ENCODE measurements around the gene STARD13.

The STARD13 gene

DNA sequence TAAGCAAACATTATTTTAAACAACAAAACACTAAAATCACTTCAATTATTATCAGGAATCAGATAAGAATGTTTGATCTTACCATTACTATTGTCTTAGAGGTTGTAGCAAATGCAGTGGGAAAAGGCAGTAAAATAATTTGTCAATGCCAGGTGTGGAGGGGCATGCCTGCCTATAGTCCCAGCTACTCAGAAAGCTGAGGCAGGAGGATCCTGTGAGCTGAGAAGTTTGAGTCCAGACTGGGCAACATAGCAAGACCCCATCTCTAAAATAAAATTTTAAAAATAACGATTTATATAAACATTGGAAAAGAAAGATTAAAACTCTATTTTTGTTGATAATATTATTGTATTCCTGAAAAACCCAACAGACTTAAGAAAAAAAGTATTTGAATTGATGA lies 202.5 kb downstream of the STARD13 start:
- DNase-seq (ENCODE audit: low read depth in 2 of 2): no peak

DNA sequence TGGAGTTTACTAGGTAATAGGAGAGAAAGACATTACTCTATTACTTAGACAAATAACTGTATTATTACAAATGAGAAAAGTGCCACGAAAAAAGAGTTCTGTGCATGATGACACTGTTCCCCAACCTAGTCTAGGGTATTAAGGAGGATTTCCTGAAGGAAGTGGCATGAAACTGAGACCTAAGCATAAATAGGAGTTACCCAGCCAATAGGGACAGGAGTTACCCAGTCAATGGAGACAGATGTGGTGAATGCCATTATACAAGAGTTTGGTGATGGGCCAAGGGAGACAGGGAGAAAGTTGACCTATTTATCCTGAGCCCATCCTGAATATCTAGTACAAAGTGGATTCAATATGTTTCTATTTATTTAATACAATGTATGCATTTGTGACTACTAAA lies 203.9 kb downstream of the STARD13 start:
- no peak for DNase-seq (ENCODE audit: low read depth in 2 of 2)

DNA sequence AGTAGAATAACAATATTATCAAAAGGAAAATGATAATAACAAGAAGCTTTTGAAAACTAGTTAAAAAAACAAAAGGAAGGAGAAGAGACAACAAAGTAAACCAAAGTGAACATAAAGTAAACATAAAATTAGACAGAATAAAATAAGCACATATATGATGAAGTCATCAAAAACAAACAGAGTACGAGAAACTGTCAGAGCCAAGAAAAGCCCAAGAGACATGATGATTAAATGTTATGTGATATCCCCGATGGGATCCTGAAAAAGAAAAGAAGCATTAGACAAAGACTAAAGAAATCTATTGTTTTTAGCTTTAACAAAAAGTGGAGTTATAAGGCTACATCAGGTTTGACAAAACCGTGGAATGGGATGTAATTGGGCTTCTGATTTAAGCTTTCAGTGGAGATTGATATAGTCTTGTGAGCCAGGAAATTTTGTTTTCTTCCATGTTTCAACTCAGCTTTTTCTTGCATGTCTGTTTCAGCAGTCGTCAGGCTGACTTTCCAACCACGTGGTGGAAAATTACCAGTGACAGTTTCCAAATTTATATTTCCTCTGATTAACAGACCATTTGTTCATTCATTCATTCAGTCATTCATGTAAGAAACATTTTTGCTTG lies 204.5 kb downstream of the STARD13 start:
- no peak for DNase-seq (ENCODE audit: low read depth in 2 of 2)

DNA sequence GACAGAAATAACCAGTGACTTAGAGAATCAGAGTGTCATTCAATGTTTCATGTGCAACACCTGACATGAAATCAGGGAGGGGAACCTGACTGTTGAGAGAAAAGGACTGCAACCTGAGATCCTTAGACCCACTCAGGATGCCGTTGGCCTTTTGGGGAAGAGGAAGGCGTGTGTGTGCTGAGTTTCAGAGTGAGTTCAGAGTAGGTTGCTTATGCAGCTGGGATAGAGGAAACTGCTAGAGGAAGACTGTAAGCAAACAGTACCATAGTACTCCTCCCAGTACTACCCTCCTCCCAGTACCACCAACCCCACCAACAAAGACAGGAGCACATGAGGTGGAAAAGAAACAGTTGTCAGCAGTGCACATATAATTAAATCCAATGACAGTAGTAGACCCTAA lies 205.6 kb downstream of the STARD13 start:
- DNase-seq (ENCODE audit: low read depth in 2 of 2): no peak

DNA sequence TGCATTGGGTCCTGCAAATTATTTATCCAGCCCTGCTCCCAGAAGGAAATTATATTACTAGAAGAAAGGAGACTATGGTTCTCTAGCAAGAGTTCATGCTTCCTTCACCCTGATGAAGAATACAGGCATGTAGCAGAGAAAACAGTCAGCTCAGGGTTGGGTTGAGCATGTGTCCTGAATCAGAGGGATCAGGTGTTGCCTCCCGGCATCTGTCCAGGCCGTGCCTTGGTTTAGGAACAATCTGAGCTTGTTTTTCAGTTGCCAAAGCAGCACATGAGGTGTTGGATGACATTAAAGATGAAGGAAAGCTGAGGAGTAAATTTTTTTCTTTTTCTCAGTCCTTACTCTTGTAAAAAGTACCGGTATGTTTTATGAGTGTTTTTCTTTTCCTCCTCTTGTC lies 207.3 kb downstream of the STARD13 start:
- DNase-seq (ENCODE audit: low read depth in 2 of 2): no peak

DNA sequence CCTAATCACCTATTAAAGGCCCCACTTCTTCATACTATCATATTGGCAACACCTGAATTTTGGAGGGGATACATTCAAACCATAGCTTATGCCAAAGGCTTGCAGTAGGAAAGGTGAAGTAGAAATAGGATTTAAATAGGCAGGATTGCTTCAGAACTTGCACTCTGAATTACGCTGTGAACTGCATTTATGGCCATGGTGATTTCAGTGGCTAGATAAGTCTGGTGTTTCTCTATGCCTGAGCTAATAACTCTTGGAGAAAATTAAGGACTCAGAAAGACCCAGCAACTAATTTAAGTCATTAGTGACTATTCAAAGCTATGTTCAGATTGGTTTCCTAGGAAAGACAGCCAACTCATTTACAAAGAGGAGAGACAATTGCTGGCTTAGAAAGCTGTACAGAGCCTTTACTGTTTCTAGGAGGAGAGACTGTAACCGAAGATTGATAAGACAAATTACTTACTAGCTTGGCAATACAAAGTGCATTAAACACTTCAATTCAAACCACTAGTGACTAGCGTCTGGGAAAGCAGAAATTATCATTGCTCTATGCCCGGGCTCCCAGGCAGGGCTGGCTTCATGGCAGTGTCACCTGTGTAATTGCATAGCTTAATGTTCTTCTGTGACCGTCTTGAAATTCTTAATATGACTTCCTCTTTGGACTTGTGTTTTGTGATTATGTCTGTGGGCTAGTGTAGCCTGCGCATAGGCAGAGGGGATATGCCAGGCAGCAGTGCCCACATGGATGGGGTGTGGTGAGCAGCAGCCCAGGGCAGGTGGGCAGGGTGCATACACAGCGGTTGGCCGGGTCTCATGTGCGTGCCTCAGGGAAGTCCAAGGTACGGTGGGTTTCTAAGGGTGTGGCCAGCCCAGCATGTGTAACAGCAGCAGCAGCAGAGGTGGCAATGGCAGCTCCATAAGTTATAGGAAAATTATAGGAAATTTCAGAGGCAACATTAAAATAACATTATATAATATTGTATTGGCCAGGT lies 209.3 kb downstream of the STARD13 start:
- no peak for DNase-seq (ENCODE audit: low read depth in 2 of 2)

DNA sequence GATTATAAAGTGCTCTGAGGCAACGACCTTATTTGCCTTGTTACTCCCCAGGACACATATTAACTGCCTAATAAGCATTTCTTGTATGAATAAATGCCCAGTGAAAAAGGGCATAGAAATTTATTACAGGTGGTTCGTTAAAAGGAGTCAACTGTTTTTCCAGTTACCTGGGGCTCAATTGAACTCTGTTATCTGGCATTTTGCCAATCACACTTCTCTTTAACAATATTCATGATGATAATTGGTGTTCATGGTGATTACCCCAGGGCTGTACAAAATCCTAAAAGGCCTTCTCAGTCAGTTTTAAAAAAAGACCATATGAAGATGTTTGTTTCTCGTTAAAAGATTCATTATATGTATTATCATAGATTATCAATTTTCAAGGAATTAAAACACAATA lies 212.2 kb downstream of the STARD13 start:
- no peak for DNase-seq (ENCODE audit: low read depth in 2 of 2)

DNA sequence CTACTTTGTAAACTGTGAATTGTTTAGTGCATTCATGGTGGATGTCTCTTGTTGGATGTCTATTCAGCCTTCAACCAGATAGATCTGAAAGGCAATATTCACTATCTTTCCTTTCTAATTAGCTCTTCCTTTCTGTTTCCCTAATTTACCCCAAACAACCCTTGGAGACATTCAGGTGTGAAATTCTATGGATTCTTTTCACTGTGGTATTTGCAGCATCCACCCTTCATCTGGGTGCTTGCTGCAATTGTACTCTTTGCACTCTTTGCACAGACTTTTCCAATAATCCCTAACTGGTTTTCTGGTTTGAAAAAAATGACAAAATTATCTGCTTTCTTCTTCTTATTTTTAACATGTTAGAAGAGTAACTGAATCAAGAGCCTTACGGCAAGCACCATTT lies 212.8 kb downstream of the STARD13 start:
- DNase-seq (ENCODE audit: low read depth in 2 of 2): no peak

DNA sequence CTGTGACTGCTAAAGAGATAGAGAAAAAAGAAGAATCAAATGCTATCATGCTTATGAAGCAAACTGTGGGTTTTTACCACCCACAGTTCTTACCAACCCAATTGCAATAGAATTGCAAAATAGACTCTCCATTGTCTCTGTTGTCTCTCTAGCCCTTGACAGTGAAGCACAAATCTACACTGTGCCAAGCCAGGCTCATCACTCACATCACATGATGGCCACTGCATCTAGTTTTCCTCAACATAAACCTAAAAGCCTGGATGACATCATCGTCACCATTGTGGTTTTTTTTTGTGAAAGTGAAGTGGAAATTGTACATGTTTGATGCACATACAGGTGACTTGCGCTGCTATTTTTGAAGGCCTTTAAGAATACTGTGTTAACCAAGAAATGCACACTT lies 213.3 kb downstream of the STARD13 start:
- no peak for DNase-seq (ENCODE audit: low read depth in 2 of 2)

DNA sequence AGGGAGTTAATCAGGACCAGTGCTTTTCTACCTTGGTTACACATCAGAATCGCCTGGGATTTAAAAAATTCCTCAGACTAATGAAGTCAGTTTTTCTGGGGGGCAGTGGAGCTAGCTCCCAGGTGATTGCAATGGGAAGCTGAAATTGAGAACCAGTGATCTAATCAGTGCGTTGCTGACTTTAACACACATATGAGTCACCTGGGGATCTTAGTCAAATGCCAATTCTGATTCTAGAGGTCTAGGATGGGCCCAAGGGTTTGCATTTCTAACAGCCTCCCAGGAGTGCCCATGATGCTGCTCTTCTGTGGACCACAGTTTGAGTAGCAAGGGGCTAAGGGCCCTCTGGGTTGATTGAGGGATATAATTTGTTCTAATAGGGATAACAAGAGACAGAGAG lies 214.8 kb downstream of the STARD13 start:
- DNase-seq (ENCODE audit: low read depth in 2 of 2): no peak

DNA sequence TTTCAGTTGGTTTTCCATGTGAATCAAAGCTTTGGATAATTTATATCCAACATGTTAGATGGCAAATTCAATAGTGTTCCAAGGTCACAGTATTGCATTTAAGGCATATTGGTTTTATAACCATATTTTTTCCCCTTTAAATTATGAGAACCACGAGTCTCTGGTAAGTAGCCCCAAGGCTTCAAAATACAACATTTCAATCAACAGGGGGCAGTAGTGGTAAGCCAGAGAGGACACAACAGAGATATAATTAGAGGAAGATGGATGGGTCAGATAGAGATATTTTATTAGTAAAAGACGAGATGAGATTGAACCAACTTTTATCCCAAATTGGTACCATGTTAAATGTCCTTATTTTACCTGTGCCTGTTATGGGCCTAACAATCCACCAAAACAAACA lies 216.2 kb downstream of the STARD13 start:
- DNase-seq (ENCODE audit: low read depth in 2 of 2): no peak

DNA sequence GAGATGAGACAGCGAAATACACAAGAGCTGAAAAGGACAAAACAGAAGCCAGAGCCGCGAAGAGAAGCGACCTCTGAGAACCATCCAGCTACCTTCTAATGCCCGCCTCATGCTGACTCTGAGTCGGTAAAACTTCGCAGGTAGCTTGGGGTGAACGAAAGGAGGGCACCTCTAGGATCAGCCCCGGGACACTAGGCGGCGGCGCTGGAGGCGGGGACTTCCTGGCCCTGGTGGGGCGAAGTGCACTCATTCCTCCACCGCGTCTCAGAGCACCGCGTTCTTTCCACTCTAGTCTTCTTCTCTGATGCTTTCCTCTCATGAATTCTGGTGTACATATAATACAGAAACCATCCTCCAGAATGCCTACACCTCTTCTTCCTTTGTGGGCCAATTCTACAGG lies 219.2 kb downstream of the STARD13 start:
- no peak for DNase-seq (ENCODE audit: low read depth in 2 of 2)

DNA sequence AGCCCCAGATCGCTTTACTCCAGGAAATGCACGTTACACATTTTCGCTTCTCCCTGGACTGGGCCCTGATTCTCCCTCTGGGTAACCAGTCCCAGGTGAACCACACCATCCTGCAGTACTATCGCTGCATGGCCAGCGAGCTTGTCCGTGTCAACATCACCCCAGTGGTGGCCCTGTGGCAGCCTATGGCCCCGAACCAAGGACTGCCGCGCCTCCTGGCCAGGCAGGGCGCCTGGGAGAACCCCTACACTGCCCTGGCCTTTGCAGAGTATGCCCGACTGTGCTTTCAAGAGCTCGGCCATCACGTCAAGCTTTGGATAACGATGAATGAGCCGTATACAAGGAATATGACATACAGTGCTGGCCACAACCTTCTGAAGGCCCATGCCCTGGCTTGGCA lies 224.7 kb downstream of the STARD13 start:
- no peak for DNase-seq (ENCODE audit: low read depth in 2 of 2)

DNA sequence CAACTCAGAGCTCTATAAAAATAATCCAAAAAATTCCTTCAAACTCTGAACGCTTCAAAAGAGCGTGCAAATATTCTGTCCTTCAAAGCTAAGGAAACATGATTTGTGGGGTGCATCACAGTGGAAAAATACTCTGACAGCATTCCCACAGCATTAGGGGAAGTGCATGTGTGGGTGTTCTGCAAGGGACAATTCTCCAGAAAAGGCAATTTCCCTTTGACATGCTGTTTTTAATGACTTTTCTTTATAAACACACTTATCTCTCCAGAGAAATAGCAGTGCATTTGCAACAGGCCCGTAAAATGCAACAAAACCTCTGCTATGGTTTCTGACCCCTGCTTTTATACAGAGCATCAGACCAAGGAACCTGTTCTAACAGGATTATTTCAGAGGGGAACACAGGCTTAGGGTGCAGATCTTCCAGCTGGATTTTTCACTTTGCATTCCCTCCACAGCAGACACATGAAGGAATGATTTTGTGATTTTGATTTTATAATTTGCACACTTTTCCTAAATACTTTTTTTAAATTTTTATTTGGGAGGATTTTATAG lies 226.7 kb downstream of the STARD13 start:
- DNase-seq (ENCODE audit: low read depth in 2 of 2): no peak

DNA sequence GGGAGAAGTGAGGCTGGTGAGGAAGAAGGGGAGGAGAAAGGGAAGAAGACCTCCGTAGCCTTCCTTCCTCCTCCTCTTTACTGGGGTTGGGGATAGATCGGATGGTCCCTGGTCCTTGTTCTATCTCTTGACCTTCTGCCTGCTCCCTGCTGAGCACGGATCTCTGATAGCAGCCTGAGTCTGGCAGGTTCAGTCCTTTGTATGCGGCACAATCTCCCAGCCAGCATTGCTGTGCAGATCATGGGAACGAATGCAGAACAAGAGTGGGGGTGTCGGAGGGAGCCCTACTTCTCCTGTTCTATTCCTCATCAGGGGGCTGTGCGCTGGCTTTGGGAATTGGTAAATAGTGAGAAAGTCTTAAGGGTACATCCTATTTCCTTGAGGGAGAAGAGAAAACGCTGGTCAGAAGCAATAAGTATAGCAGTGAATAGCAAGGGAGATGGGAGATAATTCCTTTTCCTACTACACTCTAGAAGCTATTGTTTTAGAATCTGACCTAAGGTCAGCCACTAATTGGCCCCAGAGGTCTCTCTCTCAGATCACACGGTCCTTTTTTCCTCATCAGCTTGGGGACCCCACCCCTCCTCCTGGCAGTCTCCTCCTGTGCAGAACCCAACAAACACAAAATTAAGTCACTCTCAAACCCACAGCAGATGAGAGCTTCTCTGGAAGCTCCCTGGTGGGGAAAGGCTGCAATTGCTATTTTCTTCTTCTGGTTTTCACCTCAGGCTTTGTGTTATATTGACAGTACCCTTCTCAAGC lies 228.4 kb downstream of the STARD13 start:
- DNase-seq (ENCODE audit: low read depth in 2 of 2): no peak

DNA sequence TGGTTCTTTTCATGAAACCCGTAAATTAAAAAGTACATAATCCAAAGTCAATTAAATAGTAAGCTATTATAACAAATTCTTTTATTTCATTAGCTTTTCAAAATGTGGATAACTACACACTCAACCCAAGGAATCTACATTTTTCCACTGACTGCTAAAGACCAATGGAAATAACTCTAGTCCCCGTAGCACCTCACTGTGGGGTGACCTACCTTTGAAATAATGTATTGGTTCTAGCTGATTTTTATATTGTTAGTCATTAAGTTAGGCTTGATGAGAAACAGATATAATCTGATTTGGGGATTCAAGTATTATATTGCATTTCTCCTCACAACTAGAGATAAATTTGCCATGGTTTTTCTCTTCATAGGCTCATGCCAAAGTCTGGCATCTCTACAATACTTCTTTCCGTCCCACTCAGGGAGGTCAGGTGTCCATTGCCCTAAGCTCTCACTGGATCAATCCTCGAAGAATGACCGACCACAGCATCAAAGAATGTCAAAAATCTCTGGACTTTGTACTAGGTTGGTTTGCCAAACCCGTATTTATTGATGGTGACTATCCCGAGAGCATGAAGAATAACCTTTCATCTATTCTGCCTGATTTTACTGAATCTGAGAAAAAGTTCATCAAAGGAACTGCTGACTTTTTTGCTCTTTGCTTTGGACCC lies 232.0 kb downstream of the STARD13 start:
- DNase-seq (ENCODE audit: low read depth in 2 of 2): no peak
